Endodermal cell (in vitro differentiated cells): ENCODE results near the gene IL24. TPM values are rescaled to one million over a fixed set of nuclear protein-coding genes. Genes with fewer than 3 reads are reported as not detected.
A peak's percentile ranks its signal among the peaks of the same experiment; 100 is the strongest.

Source experiments
- DNase-seq: peaks from one replicate; pipeline ENCODE4 v3.0.0-alpha.2; 2017
- H3K27ac ChIP-seq: 2 replicates; pipeline ENCODE4 v1.5.1; 2013; ENCODE audit warnings: mild to moderate bottlenecking, low read depth, low read length, moderate library complexity
- H3K27me3 ChIP-seq: 2 replicates; pipeline ENCODE4 v1.6.1; 2013; ENCODE audit warnings: mild to moderate bottlenecking, low read length, moderate library complexity; ENCODE audit not compliant: insufficient read depth, control insufficient read depth, poor library complexity, severe bottlenecking
- H3K36me3 ChIP-seq: 2 replicates; pipeline ENCODE4 v1.7.0; 2013; ENCODE audit warnings: mild to moderate bottlenecking, low read length, moderate library complexity; ENCODE audit not compliant: control insufficient read depth, insufficient read depth
- H3K4me1 ChIP-seq: one replicate; pipeline ENCODE4 v1.7.0; 2013; ENCODE audit warnings: low read length; ENCODE audit not compliant: control insufficient read depth, insufficient read depth
- H3K4me3 ChIP-seq: 2 replicates; pipeline ENCODE4 v1.5.1; 2013; ENCODE audit warnings: mild to moderate bottlenecking, low read length, moderate library complexity
- H3K9ac ChIP-seq: 2 replicates; pipeline ENCODE4 v1.6.1; 2013; ENCODE audit warnings: mild to moderate bottlenecking, low read length, moderate library complexity; ENCODE audit not compliant: poor library complexity, severe bottlenecking; ENCODE audit errors: extremely low read depth
- H3K9me3 ChIP-seq: 2 replicates; pipeline ENCODE4 v1.6.1; 2013; ENCODE audit warnings: mild to moderate bottlenecking, low read length, moderate library complexity; ENCODE audit not compliant: control insufficient read depth
- H3K27ac Mint-ChIP-seq: 2 replicates; pipeline ENCODE4 v1.8.0; 2020; ENCODE audit warnings: mixed read lengths
- H3K27me3 Mint-ChIP-seq: 2 replicates; pipeline ENCODE4 v1.8.0; 2021; ENCODE audit warnings: mild to moderate bottlenecking, mixed read lengths; ENCODE audit not compliant: insufficient read depth
- H3K36me3 Mint-ChIP-seq: 2 replicates; pipeline ENCODE4 v1.8.0; 2020; ENCODE audit warnings: low read depth, mixed read lengths
- H3K4me1 Mint-ChIP-seq: 2 replicates; pipeline ENCODE4 v1.8.0; 2020; ENCODE audit warnings: mixed read lengths
- H3K4me3 Mint-ChIP-seq: 2 replicates; pipeline ENCODE4 v1.8.0; 2020; ENCODE audit warnings: mild to moderate bottlenecking, moderate library complexity, mixed read lengths
- H3K9me3 Mint-ChIP-seq: 2 replicates; pipeline ENCODE4 v1.8.0; 2020; ENCODE audit warnings: mild to moderate bottlenecking, mixed read lengths
- CTCF ChIP-seq: fragments of 200-600 bp; sonication (generic); conservative IDR thresholded peaks from 2 replicates; pipeline ENCODE4 v1.5.0; 2021; ENCODE audit warnings: antibody characterized with exemption, mild to moderate bottlenecking
- WGBS, 2 experiments: methylation state at CpG; one replicate each; pipeline versions ENCODE4 v1.1.5 to v1.1.7; 2013; ENCODE audit warnings: missing lambda C conversion rate in 2 of 2, mixed read lengths in 1 of 2; ENCODE audit not compliant: insufficient coverage in 1 of 2, insufficient read length in 1 of 2; 5-methylcytosine and 5-hydroxymethylcytosine counted together
- total RNA-seq, 2 donors: library from RNA; stranded (reverse); fragmentation: NEBNext Ultra II Directional in 1 of 2; extraction: Animal tissue kit (Norgen Biotek cat#: 25700) in 1 of 2; gene quantifications; 2 replicates in 1 of 2; 3 replicates in 1 of 2; pipeline ENCODE4 v1.2.1, GENCODE V29; 2021

The IL24 gene
- total RNA-seq, 2 donors from 2014 or later = not detected

DNA sequence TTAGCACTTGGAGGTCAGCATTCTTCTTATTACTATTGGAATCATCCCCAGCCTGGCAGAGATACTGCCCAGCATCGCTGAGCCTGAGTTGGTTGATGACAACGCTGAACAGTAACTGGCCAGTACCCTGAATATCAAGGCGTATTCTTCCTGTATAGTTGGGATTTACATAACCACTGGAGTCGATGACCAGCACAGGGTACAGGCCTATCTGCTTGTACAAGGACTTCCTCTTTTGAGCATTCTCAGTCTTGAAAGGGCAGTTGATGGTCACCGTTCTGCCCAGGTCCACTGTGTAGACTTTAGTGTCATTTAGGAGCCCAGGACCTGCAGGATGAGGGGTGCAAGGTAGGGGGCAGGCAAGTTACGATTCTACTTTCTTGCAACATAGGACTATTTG is 40.2 kb downstream of the IL24 start:
- peaks cover 5% of the 10 kb centered on the region for H3K27me3 Mint-ChIP-seq
- no peaks in the 10 kb centered on the region for H3K27me3 ChIP-seq
- H3K9me3 Mint-ChIP-seq = no peaks in the 10 kb centered on the region

GRCh38 chr1:206939131-206939530 is 41.9 kb downstream of the IL24 start:
- Histone ChIP-seq H3K27me3 (peaks cover 6% of the 10 kb centered on the region), H3K4me1 (no peaks in the 10 kb centered on the region), H3K4me3 (no peak overlapping the region), H3K27ac (no peak overlapping the region), H3K9ac (no peak overlapping the region), H3K36me3 (no peaks in the 10 kb centered on the region), H3K9me3 (no peaks in the 10 kb centered on the region)
- H3K4me3 Mint-ChIP-seq = no peak overlapping the region
- H3K27ac Mint-ChIP-seq = no peak overlapping the region
- 93 to 95% methylated on average over 7 to 13 of the region's 13 CpGs for WGBS, 2 experiments
- no peaks in the 10 kb centered on the region for H3K36me3 Mint-ChIP-seq
- H3K4me1 Mint-ChIP-seq = peaks cover 7% of the 10 kb centered on the region
- TF ChIP-seq CTCF = no peak
- no peak for DNase-seq
- H3K27me3 Mint-ChIP-seq = peaks cover 16% of the 10 kb centered on the region
- H3K9me3 Mint-ChIP-seq = no peaks in the 10 kb centered on the region

More for the DNA sequence above, 40.2 kb downstream of the IL24 start:
- WGBS, 2 experiments = 90 to 93% methylated on average over 4 to 6 of the region's 6 CpGs
- Histone ChIP-seq H3K27ac (no peak overlapping the region), H3K9ac (no peak overlapping the region), H3K4me3 (no peak overlapping the region), H3K4me1 (no peaks in the 10 kb centered on the region), H3K9me3 (no peaks in the 10 kb centered on the region), H3K36me3 (no peaks in the 10 kb centered on the region)
- TF ChIP-seq CTCF = peak; percentile 32
- no peak for DNase-seq
- no peak overlapping the region for H3K4me3 Mint-ChIP-seq
- peaks cover 7% of the 10 kb centered on the region for H3K4me1 Mint-ChIP-seq
- H3K27ac Mint-ChIP-seq = no peak overlapping the region
- H3K36me3 Mint-ChIP-seq = no peaks in the 10 kb centered on the region

DNA sequence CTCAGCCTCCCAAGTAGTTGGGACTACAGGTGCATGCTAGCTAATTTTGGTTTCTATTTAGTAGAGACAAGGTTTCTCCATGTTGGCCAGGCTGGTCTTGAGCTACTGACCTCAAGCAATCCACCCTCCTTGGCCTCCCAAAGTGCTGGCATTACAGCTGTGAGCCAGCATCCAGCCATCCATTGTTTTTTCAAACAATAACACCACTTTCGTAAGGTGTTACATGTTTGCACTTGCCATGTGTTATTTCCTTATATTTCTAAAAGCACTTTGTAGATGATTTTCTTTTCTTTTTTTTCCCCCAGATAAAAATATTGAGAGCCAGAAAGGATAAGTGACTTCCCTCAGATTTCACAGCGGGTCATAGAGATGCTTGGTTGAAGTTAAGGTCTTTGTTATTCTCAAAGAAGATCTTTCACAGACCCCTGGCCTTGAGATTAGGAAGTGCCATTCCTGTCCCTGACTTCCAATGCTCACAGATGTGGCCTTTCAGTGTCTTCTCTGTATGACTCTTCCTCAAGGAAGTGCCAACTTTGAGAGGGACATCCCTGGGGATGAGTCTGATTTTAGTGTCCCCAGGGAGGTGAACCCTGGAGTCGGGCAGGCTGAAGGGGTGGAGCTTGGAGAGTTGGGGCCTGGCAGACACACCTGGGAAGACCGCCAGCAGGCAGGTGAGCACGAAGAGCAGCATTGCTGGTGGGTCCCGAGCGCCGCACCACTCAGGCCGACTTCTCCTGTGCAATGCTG is 42.8 kb downstream of the IL24 start:
- H3K9me3 Mint-ChIP-seq = no peaks in the 10 kb centered on the region
- 90 to 97% methylated on average over 7 to 9 of the region's 9 CpGs for WGBS, 2 experiments
- no peaks in the 10 kb centered on the region for H3K36me3 Mint-ChIP-seq
- Histone ChIP-seq H3K4me3 (no peak overlapping the region), H3K9me3 (no peaks in the 10 kb centered on the region), H3K36me3 (no peaks in the 10 kb centered on the region), H3K27ac (no peak overlapping the region), H3K4me1 (no peaks in the 10 kb centered on the region), H3K27me3 (peaks cover 11% of the 10 kb centered on the region), H3K9ac (no peak overlapping the region)
- H3K27ac Mint-ChIP-seq = no peak overlapping the region
- DNase-seq = no peak
- peaks cover 18% of the 10 kb centered on the region for H3K27me3 Mint-ChIP-seq
- no peak for TF ChIP-seq CTCF
- peaks cover 7% of the 10 kb centered on the region for H3K4me1 Mint-ChIP-seq
- no peak overlapping the region for H3K4me3 Mint-ChIP-seq
